Mesodermal cell (in vitro differentiated cells): ENCODE data around the gene YIF1A.

Experiments used
- H3K27ac ChIP-seq: 2 replicates; pipeline ENCODE4 v1.7.0; 2013; ENCODE audit warnings: mild to moderate bottlenecking, low read depth, low read length, moderate library complexity; ENCODE audit not compliant: severe bottlenecking
- H3K36me3 ChIP-seq: 2 replicates; pipeline ENCODE4 v1.7.1; 2013; ENCODE audit warnings: mild to moderate bottlenecking, low read length, moderate library complexity; ENCODE audit not compliant: control insufficient read depth, insufficient read depth
- H3K4me1 ChIP-seq: one replicate; pipeline ENCODE4 v1.7.1; 2013; ENCODE audit warnings: mild to moderate bottlenecking, low read length; ENCODE audit not compliant: insufficient read depth, control insufficient read depth, poor library complexity, severe bottlenecking
- H3K4me3 ChIP-seq: 2 replicates; pipeline ENCODE4 v1.7.0; 2013; ENCODE audit warnings: low read length, control low read depth, mild to moderate bottlenecking; ENCODE audit not compliant: insufficient read depth, poor library complexity, severe bottlenecking; ENCODE audit errors: extremely low read depth
- H3K9me3 ChIP-seq: 2 replicates; pipeline ENCODE4 v1.7.1; 2013; ENCODE audit warnings: mild to moderate bottlenecking, low read length, moderate library complexity; ENCODE audit not compliant: control insufficient read depth
- WGBS, 2 experiments: methylation state at CpG; one replicate each; pipeline ENCODE4 v1.1.5; 2013; ENCODE audit warnings: missing lambda C conversion rate in 2 of 2; ENCODE audit not compliant: insufficient coverage in 2 of 2; 5-methylcytosine and 5-hydroxymethylcytosine counted together

YIF1A gene

GRCh38 chr11:66239511-66239910 lies 49.4 kb downstream of the YIF1A start:
- no peaks in the 10 kb centered on the region for H3K9me3 ChIP-seq
- H3K36me3 ChIP-seq: peaks cover 93% of the 10 kb centered on the region
- no peak overlapping the region for H3K27ac ChIP-seq
- H3K4me3 ChIP-seq: no peak overlapping the region
- WGBS, 2 experiments: 87 to 100% methylated on average over 3 of the region's 3 CpGs
- no peaks in the 10 kb centered on the region for H3K4me1 ChIP-seq

- no peak overlapping the region for H3K4me3 ChIP-seq
- H3K27ac ChIP-seq: no peak overlapping the region
- 93 to 97% methylated on average over 16 of the region's 17 CpGs for WGBS, 2 experiments
- H3K4me1 ChIP-seq: no peaks in the 10 kb centered on the region
- no peaks in the 10 kb centered on the region for H3K9me3 ChIP-seq
- peaks cover 93% of the 10 kb centered on the region for H3K36me3 ChIP-seq
These were observed 50.0 kb downstream of the YIF1A start for GRCh38 chr11:66238786-66239413.

DNA sequence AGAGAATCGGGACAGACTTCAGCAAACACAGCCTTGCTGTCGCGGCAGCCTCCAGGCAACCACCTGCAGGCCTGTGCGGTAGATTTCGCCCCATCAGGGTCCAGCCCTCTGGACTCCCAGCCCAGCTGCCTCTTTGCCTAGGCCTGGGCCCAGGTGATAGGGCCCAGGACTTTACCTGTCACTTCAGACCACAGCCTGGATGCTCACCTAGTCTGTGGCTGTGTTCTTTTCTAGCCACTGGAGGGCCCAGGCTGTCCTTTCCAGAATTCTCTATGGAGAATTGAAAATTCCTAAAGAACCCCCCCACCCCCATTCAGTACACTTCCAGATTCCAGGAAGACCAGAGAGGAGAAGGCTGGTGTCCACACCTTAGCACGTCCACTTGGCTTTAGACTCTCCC lies 51.1 kb downstream of the YIF1A start:
- Histone ChIP-seq H3K9me3 (no peaks in the 10 kb centered on the region), H3K36me3 (peaks cover 95% of the 10 kb centered on the region), H3K4me3 (no peak overlapping the region), H3K27ac (no peak overlapping the region), H3K4me1 (no peaks in the 10 kb centered on the region)
- WGBS, 2 experiments: 93 to 98% methylated on average over 5 to 6 of the region's 6 CpGs

GRCh38 chr11:66235141-66235540 lies 53.8 kb downstream of the YIF1A start:
- WGBS, 2 experiments: 90 to 97% methylated on average over 9 of the region's 11 CpGs
- no peak overlapping the region for H3K27ac ChIP-seq
- no peaks in the 10 kb centered on the region for H3K4me1 ChIP-seq
- no peaks in the 10 kb centered on the region for H3K9me3 ChIP-seq
- H3K36me3 ChIP-seq: peaks cover 96% of the 10 kb centered on the region
- no peak overlapping the region for H3K4me3 ChIP-seq
